Measurements from ENCODE around the gene PTPRJ.

- TF ChIP-seq SP1 (IDR thresholded peaks at IDR 0.05) (no peak), L3MBTL2 (conservative IDR thresholded peaks at IDR 0.05) (no peak), TARDBP (IDR thresholded peaks at IDR 0.05) (no peak), ARNT (IDR thresholded peaks at IDR 0.05) (no peak), LEF1 (IDR thresholded peaks at IDR 0.05; ENCODE audit: borderline replicate concordance) (no peak), FOXA1 (IDR thresholded peaks at IDR 0.05) (no peak), HDGF (IDR thresholded peaks at IDR 0.05; ENCODE audit: borderline replicate concordance) (no peak), BHLHE40 (IDR thresholded peaks at IDR 0.05; ENCODE audit: borderline replicate concordance) (no peak), SUZ12 (IDR thresholded peaks at IDR 0.05) (no peak)
- TF ChIP-seq, protein P1, sequence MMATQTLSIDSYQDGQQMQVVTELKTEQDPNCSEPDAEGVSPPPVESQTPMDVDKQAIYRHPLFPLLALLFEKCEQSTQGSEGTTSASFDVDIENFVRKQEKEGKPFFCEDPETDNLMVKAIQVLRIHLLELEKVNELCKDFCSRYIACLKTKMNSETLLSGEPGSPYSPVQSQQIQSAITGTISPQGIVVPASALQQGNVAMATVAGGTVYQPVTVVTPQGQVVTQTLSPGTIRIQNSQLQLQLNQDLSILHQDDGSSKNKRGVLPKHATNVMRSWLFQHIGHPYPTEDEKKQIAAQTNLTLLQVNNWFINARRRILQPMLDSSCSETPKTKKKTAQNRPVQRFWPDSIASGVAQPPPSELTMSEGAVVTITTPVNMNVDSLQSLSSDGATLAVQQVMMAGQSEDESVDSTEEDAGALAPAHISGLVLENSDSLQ (IDR thresholded peaks at IDR 0.05), result no peak
Measured at GRCh38 chr11:48005136-48005535, 24.8 kb downstream of the PTPRJ start.

All from HEK293T (cell line).